Measurements from ENCODE around the gene MAP3K4. TPM values are rescaled to one million over a fixed set of nuclear protein-coding genes. Genes with fewer than 3 reads are reported as not detected.

The MAP3K4 gene
- total RNA-seq, 1 donor from 2014 or later = 66.5 TPM

DNA sequence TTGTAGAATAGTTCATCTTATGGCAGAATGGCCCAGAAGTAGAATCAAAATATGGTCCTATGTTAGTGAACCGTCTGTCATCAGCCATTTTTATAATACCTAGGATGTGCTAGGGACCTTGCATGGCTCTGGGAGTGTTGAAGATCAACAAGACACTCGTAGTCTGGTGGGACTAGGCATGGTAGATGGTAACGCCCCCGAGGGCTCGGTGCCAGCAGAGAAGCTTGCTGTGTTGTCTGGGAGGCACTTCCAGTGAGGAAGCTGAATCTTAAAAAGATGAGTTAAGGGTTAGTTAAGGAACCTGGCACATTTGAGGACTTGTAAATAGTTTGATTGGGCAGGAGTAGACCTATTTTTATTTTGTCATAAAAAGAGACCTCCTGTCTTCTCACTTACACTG is 82.4 kb downstream of the MAP3K4 start:
- DNase-seq (no peak), ATAC-seq (ENCODE audit: low read depth) (no peak)
- H3K4me3 Mint-ChIP-seq = no peak overlapping the region
- TF ChIP-seq, protein P1, sequence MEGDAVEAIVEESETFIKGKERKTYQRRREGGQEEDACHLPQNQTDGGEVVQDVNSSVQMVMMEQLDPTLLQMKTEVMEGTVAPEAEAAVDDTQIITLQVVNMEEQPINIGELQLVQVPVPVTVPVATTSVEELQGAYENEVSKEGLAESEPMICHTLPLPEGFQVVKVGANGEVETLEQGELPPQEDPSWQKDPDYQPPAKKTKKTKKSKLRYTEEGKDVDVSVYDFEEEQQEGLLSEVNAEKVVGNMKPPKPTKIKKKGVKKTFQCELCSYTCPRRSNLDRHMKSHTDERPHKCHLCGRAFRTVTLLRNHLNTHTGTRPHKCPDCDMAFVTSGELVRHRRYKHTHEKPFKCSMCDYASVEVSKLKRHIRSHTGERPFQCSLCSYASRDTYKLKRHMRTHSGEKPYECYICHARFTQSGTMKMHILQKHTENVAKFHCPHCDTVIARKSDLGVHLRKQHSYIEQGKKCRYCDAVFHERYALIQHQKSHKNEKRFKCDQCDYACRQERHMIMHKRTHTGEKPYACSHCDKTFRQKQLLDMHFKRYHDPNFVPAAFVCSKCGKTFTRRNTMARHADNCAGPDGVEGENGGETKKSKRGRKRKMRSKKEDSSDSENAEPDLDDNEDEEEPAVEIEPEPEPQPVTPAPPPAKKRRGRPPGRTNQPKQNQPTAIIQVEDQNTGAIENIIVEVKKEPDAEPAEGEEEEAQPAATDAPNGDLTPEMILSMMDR (IDR thresholded peaks at IDR 0.05) = no peak
- ChIA-PET CTCF (no interaction called here), POLR2A (no interaction called here)
- H3K27ac Mint-ChIP-seq = no peak overlapping the region
- peaks cover 39% of the 10 kb centered on the region for H3K36me3 Mint-ChIP-seq (ENCODE audit: low read depth)
- no peaks in the 10 kb centered on the region for H3K4me1 Mint-ChIP-seq
- no peaks in the 10 kb centered on the region for H3K27me3 Mint-ChIP-seq
- intact Hi-C loops (cut with micrococcal nuclease) = no loop called here
- no peaks in the 10 kb centered on the region for H3K9me3 Mint-ChIP-seq

DNA sequence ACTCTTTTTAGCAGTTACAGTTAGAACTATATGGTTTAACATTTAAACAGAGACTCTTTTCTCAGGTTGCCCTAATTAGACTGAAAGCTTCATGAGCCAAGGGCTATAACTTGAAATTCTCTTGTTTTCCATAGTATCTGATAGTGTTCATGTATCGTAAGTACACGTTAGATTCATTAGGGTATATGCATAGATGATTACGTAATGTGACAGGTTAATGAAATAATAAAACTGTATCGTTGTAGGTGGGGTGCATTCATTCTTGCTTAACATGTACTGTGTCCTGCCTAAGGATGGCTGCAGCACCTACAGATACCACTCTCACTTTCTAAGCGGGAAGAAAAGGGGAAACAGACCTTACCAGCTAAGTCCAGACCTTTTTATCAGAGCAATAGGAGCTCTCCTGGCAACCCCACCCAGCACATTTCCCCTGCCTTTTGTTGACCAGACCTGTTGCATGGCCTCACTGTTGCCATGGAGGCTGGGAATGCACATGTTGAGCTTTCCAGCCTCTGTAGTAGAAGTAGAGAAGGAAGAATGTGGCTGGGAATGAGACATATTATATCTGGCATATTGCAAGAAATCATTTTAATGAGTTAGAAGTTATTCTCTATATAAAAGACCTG is 83.0 kb downstream of the MAP3K4 start:
- ATAC-seq (ENCODE audit: low read depth) (no peak), DNase-seq (no peak)
- H3K4me3 Mint-ChIP-seq = no peak overlapping the region
- H3K27me3 Mint-ChIP-seq = no peaks in the 10 kb centered on the region
- no peaks in the 10 kb centered on the region for H3K9me3 Mint-ChIP-seq
- intact Hi-C loops (cut with micrococcal nuclease) = no loop called here
- ChIA-PET POLR2A (no interaction called here), CTCF (no interaction called here)
- no peaks in the 10 kb centered on the region for H3K4me1 Mint-ChIP-seq
- no peak overlapping the region for H3K27ac Mint-ChIP-seq
- TF ChIP-seq, protein P1 (IDR thresholded peaks at IDR 0.05) = no peak
- peaks cover 40% of the 10 kb centered on the region for H3K36me3 Mint-ChIP-seq (ENCODE audit: low read depth)

DNA sequence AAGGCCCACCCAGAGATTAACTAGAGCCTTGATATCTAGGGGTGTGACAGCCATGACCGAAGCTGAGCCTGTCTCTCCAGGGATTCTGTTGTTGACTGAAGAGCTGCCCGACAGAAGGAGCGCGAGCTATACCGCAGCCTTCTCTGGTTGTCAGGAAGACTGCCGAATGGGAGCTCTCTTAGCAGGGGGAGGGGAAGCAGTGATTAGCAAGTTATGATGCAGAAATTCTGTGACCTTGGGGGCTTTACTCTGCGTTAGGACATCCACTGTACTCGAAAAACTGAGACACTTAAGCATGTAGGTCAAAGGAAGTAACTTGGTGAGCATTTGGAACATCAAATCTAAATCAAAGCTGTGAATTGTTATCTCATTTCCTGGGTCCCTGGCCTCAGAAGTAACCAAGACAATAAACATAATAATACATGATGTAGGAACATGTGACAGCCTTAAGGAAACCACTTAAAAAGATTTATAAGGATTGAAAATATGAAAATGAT is 84.7 kb downstream of the MAP3K4 start:
- TF ChIP-seq, protein P1 (IDR thresholded peaks at IDR 0.05) = no peak
- H3K27me3 Mint-ChIP-seq = no peaks in the 10 kb centered on the region
- no peaks in the 10 kb centered on the region for H3K9me3 Mint-ChIP-seq
- ChIA-PET POLR2A (no interaction called here), CTCF (no interaction called here)
- intact Hi-C loops (cut with micrococcal nuclease) = no loop called here
- no peak overlapping the region for H3K4me3 Mint-ChIP-seq
- no peak overlapping the region for H3K27ac Mint-ChIP-seq
- H3K36me3 Mint-ChIP-seq (ENCODE audit: low read depth) = peaks cover 30% of the 10 kb centered on the region
- ATAC-seq (ENCODE audit: low read depth) (no peak), DNase-seq (no peak)
- H3K4me1 Mint-ChIP-seq = no peaks in the 10 kb centered on the region

DNA sequence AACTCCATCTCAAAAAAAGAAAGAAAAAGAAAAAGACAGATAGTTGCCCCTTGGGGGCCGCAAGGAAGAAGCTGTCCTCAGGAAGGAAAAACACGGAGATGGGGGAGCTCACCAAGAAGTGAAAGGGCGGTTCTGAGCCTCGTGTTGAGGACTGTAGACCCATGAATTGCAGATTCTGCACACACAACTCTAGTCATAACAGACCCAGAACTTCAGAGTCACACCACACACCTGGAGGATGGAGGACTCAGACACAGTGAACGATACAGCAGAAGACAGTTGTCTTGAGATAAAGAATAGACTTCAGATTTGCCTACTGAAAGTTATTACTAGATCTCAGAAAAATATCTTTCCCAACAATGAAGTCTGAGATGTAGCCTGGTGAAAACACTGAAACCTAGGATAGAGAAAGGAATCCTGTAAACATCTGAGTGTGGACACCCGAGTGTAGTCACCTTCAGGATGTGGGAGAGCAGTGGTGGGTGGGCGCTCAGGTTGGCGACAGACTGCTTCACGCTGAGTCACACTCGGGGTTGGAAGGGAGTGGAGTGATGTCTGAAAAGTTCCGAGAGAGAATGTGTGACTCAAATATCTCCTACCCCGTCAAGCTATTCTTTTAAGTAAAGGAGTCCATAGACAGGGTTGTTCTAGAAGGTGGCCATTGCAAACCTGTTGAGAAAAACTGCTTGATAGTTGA is 88.1 kb downstream of the MAP3K4 start:
- POLR2A ChIA-PET = no interaction called here
- ATAC-seq (ENCODE audit: low read depth) (no peak), DNase-seq (no peak)
- Mint-ChIP-seq H3K27me3 (no peaks in the 10 kb centered on the region), H3K27ac (no peak overlapping the region), H3K9me3 (no peaks in the 10 kb centered on the region), H3K36me3 (ENCODE audit: low read depth) (peaks cover 4% of the 10 kb centered on the region), H3K4me1 (no peaks in the 10 kb centered on the region), H3K4me3 (no peak overlapping the region)
- intact Hi-C loops (cut with micrococcal nuclease) = no loop called here
- CTCF ChIA-PET = no interaction called here
- TF ChIP-seq, protein P1 (IDR thresholded peaks at IDR 0.05) = no peak

DNA sequence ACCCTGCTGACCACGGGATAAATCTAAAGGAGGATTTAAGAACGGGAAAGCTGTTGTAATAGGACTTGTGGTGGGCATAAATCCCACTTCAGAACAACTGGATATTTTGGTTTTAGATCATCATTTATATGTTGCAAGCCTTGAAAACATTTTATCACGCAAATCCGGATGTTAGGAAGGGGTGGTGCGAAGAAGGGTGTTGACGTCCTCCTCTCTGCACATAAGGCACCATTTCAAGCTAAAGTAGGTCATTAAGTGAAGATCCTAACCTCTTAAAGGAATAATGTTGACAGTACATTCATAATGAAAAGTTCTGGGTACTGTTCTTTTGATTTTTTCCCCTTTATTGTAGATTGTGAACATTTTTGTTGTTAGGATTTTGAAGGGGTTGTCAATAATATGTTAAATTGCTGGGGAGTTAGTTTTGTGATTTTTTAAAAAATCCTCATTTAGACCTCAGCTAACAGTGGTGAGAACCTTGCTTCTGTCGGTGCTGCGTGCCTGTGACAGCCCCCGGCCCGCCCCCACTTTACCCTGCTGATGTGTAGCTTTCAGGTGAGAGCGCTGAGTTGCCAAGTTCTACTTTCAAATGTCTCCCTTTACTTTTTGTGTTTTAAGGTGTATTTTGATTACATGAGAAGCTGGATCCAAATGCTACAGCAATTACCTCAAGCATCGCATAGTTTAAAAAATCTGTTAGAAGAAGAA is 88.8 kb downstream of the MAP3K4 start:
- no peak for DNase-seq

More for the DNA sequence above, 88.8 kb downstream of the MAP3K4 start:
- Mint-ChIP-seq H3K36me3 (ENCODE audit: low read depth) (peaks cover 6% of the 10 kb centered on the region), H3K4me1 (no peaks in the 10 kb centered on the region), H3K9me3 (no peaks in the 10 kb centered on the region), H3K4me3 (no peak overlapping the region), H3K27me3 (no peaks in the 10 kb centered on the region), H3K27ac (no peak overlapping the region)
- CTCF ChIA-PET = no interaction called here
- ATAC-seq (ENCODE audit: low read depth) = no peak
- TF ChIP-seq, protein P1 (IDR thresholded peaks at IDR 0.05) = no peak
- intact Hi-C loops (cut with micrococcal nuclease) = no loop called here
- POLR2A ChIA-PET = no interaction called here
